Liver (tissue), 3 donors: Measurements from ENCODE around the gene UBA6.

Source experiments
- GABPA ChIP-seq, 2 donors: IDR thresholded peaks in 1 of 2; conservative IDR thresholded peaks in 1 of 2; 2 replicates each; pipeline ENCODE4 v1.6.1; 2016; ENCODE audit warnings: antibody characterized with exemption in 2 of 2, mild to moderate bottlenecking in 1 of 2, moderate library complexity in 1 of 2
- JUND ChIP-seq, 2 donors: IDR thresholded peaks; 2 replicates each; pipeline ENCODE4 v1.6.1; 2016; ENCODE audit warnings: antibody characterized with exemption in 2 of 2
- RAD21 ChIP-seq, 2 donors: IDR thresholded peaks; 2 replicates each; pipeline ENCODE4 v1.6.1; 2016; ENCODE audit warnings: antibody characterized with exemption in 2 of 2, mild to moderate bottlenecking in 2 of 2
- SP1 ChIP-seq: IDR thresholded peaks from 2 replicates; pipeline ENCODE4 v1.6.1; 2018; ENCODE audit warnings: antibody characterized with exemption, mild to moderate bottlenecking
- TAF1 ChIP-seq: conservative IDR thresholded peaks from 2 replicates; pipeline ENCODE4 v1.6.1; 2016; ENCODE audit warnings: antibody characterized with exemption, mild to moderate bottlenecking
- YY1 ChIP-seq: IDR thresholded peaks from 2 replicates; pipeline ENCODE4 v1.6.1; 2016; ENCODE audit warnings: antibody characterized with exemption, mild to moderate bottlenecking
- TF ChIP-seq, protein P1 (sequence below): fragments of 150-350 bp; IDR thresholded peaks from 2 replicates; pipeline ENCODE4 v1.5.1; 2017; ENCODE audit warnings: improper control_type of control experiment, low read depth, low read length; ENCODE audit not compliant: missing input control
- TF ChIP-seq, protein P2 (sequence below): IDR thresholded peaks from 2 replicates; pipeline ENCODE4 v1.6.1; 2016; ENCODE audit warnings: antibody characterized with exemption
- TF ChIP-seq, protein P3 (sequence below): IDR thresholded peaks from 2 replicates; pipeline ENCODE4 v1.6.1; 2016; ENCODE audit warnings: antibody characterized with exemption, mild to moderate bottlenecking
- TF ChIP-seq, protein P4 (sequence below): IDR thresholded peaks from 2 replicates; pipeline ENCODE4 v1.6.1; 2016; ENCODE audit warnings: antibody characterized with exemption
- donor health status: healthy.
- donor health status: healthy.

DNA sequence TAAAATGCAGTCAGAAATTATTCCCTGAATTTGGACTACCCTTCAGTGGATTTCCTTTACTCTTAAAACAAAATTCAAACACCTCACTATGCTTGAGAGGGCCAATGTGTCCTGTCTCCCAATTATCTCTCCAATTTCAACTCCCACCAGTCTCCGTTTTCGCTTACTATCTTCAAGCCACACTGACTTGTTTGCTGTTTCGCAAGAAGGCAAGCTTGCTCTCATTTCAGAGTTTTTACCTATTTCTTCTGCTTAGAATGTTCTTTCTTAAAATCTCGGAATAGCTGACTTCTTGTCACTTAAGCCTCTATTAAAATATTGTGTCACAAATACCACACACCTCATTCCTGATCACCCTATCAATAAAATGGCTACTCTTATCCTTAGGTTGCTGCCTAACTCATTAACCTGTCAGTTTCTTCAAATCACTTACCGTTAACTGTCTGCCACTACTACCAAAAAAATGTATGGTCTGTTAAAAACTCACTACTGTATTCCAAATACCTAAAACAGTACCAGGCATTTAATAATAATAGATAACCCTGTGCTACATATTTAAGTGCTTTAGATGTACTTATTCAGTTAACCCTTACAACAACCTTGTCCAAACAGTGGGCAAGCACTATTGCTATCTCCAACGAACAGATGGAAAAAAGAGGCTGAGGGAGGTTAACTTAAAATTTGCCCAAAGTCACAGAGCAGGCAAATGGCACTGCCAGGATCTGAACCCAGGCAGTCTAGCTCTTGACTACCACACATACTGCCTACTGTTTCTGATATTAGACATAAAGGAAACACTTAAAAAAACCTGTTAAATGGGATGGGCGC lies 2.9 kb downstream of the UBA6 start:
- TF ChIP-seq, protein P1, sequence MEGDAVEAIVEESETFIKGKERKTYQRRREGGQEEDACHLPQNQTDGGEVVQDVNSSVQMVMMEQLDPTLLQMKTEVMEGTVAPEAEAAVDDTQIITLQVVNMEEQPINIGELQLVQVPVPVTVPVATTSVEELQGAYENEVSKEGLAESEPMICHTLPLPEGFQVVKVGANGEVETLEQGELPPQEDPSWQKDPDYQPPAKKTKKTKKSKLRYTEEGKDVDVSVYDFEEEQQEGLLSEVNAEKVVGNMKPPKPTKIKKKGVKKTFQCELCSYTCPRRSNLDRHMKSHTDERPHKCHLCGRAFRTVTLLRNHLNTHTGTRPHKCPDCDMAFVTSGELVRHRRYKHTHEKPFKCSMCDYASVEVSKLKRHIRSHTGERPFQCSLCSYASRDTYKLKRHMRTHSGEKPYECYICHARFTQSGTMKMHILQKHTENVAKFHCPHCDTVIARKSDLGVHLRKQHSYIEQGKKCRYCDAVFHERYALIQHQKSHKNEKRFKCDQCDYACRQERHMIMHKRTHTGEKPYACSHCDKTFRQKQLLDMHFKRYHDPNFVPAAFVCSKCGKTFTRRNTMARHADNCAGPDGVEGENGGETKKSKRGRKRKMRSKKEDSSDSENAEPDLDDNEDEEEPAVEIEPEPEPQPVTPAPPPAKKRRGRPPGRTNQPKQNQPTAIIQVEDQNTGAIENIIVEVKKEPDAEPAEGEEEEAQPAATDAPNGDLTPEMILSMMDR: no peak
- TF ChIP-seq, protein P2, sequence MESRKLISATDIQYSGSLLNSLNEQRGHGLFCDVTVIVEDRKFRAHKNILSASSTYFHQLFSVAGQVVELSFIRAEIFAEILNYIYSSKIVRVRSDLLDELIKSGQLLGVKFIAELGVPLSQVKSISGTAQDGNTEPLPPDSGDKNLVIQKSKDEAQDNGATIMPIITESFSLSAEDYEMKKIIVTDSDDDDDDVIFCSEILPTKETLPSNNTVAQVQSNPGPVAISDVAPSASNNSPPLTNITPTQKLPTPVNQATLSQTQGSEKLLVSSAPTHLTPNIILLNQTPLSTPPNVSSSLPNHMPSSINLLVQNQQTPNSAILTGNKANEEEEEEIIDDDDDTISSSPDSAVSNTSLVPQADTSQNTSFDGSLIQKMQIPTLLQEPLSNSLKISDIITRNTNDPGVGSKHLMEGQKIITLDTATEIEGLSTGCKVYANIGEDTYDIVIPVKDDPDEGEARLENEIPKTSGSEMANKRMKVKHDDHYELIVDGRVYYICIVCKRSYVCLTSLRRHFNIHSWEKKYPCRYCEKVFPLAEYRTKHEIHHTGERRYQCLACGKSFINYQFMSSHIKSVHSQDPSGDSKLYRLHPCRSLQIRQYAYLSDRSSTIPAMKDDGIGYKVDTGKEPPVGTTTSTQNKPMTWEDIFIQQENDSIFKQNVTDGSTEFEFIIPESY: no peak
- TF ChIP-seq RAD21 (IDR thresholded peaks at IDR 0.05): no peak
- TF ChIP-seq JUND (IDR thresholded peaks at IDR 0.05): no peak
- TF ChIP-seq GABPA (IDR thresholded peaks at IDR 0.05 in 1 of 2, conservative IDR thresholded peaks at IDR 0.05 in 1 of 2): no peak
- TF ChIP-seq TAF1: no peak
- TF ChIP-seq YY1: no peak
- TF ChIP-seq, protein P3, sequence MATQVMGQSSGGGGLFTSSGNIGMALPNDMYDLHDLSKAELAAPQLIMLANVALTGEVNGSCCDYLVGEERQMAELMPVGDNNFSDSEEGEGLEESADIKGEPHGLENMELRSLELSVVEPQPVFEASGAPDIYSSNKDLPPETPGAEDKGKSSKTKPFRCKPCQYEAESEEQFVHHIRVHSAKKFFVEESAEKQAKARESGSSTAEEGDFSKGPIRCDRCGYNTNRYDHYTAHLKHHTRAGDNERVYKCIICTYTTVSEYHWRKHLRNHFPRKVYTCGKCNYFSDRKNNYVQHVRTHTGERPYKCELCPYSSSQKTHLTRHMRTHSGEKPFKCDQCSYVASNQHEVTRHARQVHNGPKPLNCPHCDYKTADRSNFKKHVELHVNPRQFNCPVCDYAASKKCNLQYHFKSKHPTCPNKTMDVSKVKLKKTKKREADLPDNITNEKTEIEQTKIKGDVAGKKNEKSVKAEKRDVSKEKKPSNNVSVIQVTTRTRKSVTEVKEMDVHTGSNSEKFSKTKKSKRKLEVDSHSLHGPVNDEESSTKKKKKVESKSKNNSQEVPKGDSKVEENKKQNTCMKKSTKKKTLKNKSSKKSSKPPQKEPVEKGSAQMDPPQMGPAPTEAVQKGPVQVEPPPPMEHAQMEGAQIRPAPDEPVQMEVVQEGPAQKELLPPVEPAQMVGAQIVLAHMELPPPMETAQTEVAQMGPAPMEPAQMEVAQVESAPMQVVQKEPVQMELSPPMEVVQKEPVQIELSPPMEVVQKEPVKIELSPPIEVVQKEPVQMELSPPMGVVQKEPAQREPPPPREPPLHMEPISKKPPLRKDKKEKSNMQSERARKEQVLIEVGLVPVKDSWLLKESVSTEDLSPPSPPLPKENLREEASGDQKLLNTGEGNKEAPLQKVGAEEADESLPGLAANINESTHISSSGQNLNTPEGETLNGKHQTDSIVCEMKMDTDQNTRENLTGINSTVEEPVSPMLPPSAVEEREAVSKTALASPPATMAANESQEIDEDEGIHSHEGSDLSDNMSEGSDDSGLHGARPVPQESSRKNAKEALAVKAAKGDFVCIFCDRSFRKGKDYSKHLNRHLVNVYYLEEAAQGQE: no peak
- TF ChIP-seq SP1: no peak
- TF ChIP-seq, protein P4, sequence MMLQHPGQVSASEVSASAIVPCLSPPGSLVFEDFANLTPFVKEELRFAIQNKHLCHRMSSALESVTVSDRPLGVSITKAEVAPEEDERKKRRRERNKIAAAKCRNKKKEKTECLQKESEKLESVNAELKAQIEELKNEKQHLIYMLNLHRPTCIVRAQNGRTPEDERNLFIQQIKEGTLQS: no peak
